HG03457 (cell line): ENCODE results near the gene ACSF2.
A peak's percentile ranks its signal among the peaks of the same experiment; 100 is the strongest.

Experiments used
- ATAC-seq: cut with Tn5 transposase; IDR thresholded peaks from one replicate; pipeline ENCODE4 v1.9.1; 2021; ENCODE audit warnings: moderate number of reproducible peaks; ENCODE audit not compliant: unreplicated experiment

The ACSF2 gene

GRCh38 chr17:50476545-50477315 is 50.7 kb downstream of the ACSF2 start:
- ATAC-seq, result no peak

DNA sequence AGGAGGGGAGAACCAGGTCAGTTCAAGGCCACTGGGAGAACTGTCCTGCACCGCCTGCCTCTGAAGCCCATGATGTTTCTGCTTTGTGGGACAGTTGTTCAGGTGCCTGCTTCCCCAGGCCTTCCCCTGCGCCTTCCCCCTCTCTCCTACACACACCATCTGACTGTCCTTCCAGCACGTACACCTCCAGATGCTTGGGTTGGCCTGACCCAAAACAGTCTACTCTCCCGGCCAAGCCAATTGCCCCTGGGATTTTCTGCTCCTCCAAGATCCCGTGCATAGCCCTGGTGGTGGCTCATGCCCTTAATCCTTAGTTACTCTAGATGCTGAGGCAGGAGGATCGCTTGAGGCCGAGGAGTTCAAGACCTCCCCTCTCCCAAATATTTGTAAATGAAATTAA is 52.0 kb downstream of the ACSF2 start:
- no peak for ATAC-seq

DNA sequence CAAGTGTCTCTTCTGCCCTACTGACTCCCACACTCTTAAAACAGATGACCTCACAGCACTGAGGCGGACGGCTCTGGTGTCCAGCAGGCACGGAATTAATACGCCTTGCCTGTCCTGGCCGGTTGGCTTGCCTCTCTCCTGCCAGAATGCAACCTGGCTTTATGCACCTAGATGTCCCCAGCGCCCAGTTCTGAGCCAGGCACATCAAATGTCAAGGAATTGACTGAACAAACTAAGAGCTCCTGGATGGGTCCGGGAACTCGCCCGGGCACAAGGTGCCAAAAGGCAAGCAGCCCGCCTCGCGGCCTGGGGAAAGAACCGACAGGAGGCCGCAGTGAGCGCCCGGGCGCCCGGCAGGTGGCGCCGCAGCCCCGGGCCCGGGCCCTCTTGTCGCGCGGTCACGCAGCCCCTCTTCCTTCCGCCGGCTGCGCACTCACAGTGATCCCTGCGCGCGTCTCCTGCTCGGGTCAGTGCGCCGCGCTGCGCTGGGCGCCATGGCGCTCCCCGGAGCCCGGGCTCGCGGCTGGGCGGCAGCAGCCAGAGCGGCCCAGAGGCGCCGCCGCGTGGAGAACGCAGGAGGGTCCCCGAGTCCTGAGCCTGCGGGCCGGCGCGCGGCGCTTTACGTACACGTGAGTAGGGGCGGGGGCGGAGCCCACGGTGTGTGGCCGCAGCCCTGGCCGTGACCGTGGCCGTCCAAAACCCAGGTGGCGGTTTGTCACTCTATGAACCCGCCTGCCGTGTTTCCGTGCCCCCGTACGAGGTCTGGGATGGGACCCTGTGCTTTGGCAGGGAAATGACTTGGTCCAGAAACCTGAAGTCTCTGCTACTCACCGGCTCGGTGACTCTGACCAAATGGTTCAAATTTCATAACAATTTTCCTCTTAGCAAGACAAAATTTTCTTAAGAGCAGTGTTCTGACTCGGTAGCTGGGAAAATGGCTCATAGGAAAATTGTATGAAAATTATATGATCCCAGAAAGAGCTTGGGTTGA is 52.7 kb downstream of the ACSF2 start, which contains the start of gene RSAD1:
TSS of gene RSAD1 (plus strand) at position 470 of the 991 bp plus-strand sequence. CDS start at position 495, 25 bp downstream.
- ATAC-seq, result peak; percentile 75

- ATAC-seq, result no peak
These were observed 53.6 kb downstream of the ACSF2 start for GRCh38 chr17:50479522-50480141.

DNA sequence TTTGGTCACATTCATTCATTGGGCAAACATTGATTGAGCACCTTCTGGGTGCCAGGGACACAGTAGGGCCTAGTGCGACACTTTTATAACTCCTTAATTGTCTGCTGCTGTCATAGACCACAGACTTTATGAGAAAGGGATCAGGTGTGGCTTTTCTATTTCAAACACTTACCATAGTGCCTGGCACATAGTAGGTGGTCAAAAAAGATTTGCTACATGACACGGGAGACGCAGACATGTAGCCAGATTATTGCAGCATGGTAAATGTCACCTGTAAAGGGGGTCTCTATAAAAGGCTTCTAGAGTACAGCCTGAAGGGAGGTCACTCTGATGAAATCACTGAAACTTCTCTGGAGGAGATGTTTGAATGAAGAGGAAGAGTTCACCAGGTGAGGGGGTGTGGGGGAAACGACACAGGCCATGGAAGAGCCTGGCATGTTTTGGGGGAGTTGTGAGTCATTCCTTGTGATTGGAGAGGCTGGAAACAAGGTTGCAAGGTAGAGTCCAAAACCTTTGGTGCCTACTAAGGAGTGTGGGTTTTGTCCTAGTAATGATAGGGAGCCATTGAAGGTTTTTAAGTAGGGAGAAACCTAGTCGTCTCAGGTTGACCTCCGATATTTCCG is 54.2 kb downstream of the ACSF2 start:
- ATAC-seq, result no peak

GRCh38 chr17:50480854-50481490 is 55.0 kb downstream of the ACSF2 start:
- no peak for ATAC-seq

DNA sequence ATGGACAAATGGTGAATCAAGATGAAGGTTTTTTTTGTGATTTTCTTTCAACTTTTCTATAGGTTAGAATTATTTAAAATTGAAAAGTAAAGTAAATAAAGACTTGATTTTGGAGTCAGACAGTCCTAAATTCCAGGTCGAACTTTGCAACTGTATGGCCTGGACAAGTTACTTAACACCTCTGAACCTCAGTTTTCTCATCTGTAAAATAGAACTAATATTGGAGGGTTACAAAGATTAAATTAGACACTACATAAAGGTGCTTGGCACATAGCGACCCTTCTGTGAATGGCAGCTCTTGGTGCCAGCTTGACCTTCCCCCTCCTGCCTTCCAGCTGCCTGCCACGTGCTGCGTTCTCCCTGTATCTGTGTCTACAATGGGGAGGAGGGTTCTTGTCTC is 55.6 kb downstream of the ACSF2 start:
- no peak for ATAC-seq

- no peak for ATAC-seq
These were observed 56.1 kb downstream of the ACSF2 start for GRCh38 chr17:50482110-50482509.

DNA sequence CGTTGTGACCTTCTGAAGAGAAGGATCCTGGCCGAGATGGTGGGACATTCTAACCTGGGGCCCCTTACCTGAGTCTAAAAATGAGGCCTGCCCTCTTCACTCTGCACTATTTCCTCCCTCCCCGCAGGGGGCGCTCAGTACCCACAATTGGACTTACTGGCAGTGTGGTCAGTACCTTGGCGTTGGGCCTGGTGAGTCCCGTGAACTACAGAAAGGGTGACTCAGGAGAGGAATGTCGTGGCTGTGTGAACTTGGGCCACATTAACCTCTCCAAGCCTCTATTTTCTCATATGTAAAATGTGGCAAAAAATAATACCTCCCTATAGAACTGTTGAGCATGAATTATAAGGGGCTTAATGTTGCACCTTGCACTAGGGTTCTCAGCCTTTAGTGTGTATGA is 56.5 kb downstream of the ACSF2 start:
- no peak for ATAC-seq

DNA sequence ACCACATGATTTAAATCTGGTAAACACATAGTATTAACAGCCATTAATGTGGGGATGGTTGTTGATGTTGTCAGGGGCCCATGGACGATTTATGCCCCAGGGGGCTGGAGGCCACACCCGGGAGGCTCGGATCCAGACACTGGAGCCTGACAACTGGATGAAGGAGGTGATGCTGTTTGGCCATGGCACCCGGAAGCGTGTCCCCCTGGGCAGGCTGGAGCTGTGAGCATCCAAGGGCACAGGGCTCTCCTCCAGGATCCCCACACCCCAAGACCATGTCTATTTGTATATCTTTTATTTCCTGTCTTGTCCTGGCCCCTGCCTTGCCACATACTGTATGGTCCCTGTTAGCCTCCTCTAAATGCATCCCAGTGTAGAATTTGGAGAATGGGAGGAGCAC is 57.2 kb downstream of the ACSF2 start:
- no peak for ATAC-seq

- no peak for ATAC-seq
These were observed 58.6 kb downstream of the ACSF2 start for GRCh38 chr17:50484386-50485155.

DNA sequence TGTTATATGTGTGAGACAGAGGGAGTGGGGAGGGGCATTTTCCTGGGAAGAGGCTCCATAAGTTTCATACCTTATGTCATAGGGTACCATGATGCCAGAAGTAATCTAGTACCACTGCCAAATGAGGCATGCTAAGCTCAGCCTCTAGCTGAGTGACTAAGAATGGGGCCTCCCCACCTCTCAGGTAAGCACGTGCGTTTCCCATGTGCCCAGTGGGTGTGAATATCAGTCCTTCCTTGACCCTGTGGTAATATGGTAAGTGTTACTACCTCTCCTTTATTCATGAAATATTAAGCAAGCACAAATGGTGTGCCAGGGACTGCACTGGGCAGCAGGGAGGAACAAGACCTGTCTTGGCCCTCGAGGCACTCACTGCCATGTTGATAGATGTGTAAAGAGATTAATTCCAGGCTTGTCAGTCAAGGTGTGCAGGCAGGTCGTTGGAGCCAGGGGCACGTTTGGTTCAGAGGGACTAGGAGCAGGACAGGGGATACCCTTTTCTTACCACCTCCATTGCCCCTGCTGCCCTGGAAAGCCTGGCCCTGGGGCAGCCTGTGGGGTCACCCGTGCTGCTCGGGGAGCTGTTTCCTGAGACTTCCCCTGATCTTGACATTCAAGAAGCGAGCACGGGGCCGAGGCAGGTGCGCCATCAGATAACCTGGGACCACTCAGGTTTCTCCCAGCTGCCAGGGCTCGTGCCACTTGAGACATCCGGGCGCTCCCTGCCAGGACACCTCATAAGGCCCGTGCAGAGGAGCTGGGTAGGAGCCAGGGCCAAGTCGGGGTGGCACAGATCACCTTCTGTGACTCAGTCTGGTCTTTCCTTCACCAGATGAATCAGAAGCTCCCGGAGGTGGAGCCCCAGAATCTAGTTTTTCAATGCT is 61.4 kb downstream of the ACSF2 start:
- ATAC-seq, result no peak

GRCh38 chr17:50488880-50489279 is 62.9 kb downstream of the ACSF2 start:
- ATAC-seq, result no peak

- ATAC-seq, result no peak
These were observed 65.5 kb downstream of the ACSF2 start for GRCh38 chr17:50491505-50491904.

- no peak for ATAC-seq
These were observed 66.2 kb downstream of the ACSF2 start for GRCh38 chr17:50492214-50492613.

DNA sequence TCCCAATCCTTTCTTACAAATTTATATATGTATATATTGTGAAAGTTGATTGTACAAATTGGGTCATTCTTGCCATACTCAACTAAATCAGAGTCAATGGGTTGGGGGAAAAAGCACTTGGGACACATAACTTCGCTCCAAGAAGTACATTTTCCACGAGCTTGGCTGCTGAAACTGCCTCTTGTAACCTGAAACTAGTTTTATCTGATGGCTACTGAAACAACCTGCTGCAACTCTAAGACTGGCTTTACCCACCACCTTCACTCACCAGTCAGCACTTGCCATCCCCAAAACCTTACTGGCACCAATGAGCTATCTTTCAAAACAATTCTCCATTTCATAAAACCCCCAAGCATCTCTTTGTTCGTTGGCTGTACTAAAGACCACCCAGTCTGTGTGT is 67.7 kb downstream of the ACSF2 start:
- no peak for ATAC-seq

- ATAC-seq, result no peak
These were observed 69.3 kb downstream of the ACSF2 start for GRCh38 chr17:50495217-50495823.

- no peak for ATAC-seq
These were observed 69.9 kb downstream of the ACSF2 start for GRCh38 chr17:50495918-50496317.
